Measurements from ENCODE around the gene GCGR. TPM values are rescaled to one million over a fixed set of nuclear protein-coding genes. Genes with fewer than 3 reads are reported as not detected.

The GCGR gene
- total and polyA plus RNA-seq, 7 donors: 0.03 to 0.08 TPM; not detected in 5

DNA sequence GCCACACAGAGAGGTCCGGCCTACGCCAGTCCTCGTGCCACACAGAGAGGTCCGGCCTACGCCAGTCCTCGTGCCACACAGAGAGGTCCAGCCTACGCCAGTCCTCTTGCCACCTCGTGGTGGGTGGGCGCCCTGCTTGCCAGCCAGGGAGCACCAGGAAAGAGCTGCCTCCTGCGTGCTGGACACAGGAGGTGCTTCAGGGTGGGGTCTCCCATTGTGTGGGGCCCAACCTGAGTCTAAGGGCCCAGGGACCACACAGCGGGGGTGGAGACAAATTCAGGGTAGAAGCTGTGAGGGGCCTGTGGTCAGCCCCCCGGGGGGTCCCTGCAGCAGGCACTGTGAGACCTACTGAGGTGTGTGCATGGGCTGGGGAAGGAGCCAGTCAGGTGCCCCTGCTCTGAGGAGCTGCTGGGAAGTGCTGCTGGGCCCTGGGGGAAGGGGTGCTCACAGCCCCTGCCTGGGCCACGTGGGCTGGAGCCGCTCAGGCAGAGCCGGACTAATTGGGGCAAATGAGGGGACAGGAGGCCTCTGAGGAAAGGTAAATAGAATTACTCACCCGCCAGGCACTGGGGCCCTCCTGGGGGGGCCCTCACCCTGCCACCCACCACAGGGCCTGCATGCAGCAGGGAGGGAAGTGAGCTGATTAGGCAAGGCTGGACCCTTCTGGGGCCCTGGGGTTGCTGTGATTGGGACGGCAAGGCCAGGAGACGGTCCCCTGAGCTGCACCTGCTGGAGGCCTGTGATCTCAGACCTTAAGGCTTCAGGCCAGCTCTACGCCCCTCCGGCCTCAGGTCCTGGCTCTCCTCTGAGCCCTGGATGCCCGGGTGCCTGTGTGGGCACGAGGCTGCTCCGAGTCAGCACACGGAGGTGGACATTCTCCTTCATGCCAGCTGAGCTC is 11.0 kb downstream of the GCGR start:
- ATAC-seq (no peak), DNase-seq (no peak)
- Histone ChIP-seq H3K27me3 (ENCODE audit: insufficient read depth in 3 of 3, low read length in 2 of 3) (peaks cover 0 to 16% (median 5%) of the 10 kb centered on the region in 3 donors), H3K4me1 (no peaks in the 10 kb centered on the region), H3K4me3 (no peak overlapping the region), H3K36me3 (ENCODE audit: insufficient read depth in 1 of 2, low read depth in 1 of 2) (no peaks in the 10 kb centered on the region), H3K9me3 (no peaks in the 10 kb centered on the region), H3K27ac (no peak overlapping the region)
- no peak for TF ChIP-seq CTCF (IDR thresholded peaks at IDR 0.05)
- WGBS, 3 donors: 69 to 76% (median 75%) methylated on average over 20 to 23 of the region's 24 CpGs
- intact Hi-C loops (cut with DNase I): no loop called here

DNA sequence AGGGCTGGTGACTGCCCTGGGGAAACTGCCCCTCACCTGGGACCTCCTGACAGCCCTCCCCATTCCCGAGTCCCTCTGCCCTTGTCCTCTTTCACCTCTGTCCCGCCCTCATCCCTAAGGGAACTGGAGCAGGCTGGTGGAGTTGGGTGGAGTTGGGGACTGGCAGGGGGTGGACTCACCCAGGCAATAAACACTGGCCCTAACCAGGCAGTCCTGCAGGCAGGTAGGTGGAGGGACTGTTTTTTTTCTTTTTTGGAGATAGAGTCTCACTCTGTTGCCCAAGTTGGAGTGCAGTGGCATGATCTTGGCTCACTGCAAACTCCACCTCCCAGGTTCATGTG is 11.7 kb downstream of the GCGR start:
- no peaks in the 10 kb centered on the region for H3K36me3 ChIP-seq (ENCODE audit: insufficient read depth in 1 of 2, low read depth in 1 of 2)
- no peaks in the 10 kb centered on the region for H3K9me3 ChIP-seq
- WGBS, 3 donors: 51 to 65% (median 64%) methylated on average over 2 of the region's 2 CpGs
- DNase-seq (no peak), ATAC-seq (no peak)
- no peak overlapping the region for H3K27ac ChIP-seq
- no peak for TF ChIP-seq CTCF (IDR thresholded peaks at IDR 0.05)
- H3K27me3 ChIP-seq (ENCODE audit: insufficient read depth in 3 of 3, low read length in 2 of 3): peaks cover 0 to 12% (median 1%) of the 10 kb centered on the region in 3 donors
- no peak overlapping the region for H3K4me3 ChIP-seq
- intact Hi-C loops (cut with DNase I): no loop called here
- H3K4me1 ChIP-seq: no peaks in the 10 kb centered on the region

DNA sequence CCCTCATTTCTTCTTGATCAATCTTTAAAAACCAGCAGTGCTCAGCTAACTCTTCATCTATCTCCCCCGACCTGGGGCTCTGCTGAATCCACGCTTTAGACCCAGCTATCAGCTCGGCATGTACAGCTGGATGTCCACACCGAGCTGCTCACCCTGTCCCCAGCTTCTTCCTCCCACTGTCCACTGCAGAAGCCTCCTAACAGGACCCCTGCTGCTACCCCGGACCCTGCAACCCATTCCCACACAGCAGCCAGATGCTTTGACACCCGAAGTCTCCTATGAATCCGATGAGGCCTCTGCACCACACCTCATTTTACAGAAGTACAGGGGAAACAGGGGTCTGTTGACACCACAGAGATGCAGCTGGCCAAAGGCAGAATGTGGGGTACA is 13.8 kb downstream of the GCGR start:
- TF ChIP-seq CTCF (IDR thresholded peaks at IDR 0.05): no peak
- H3K27me3 ChIP-seq (ENCODE audit: insufficient read depth in 3 of 3, low read length in 2 of 3): peaks cover 0 to 1% (median 0%) of the 10 kb centered on the region in 3 donors
- H3K4me1 ChIP-seq: peaks cover 19% of the 10 kb centered on the region
- H3K4me3 ChIP-seq: no peak overlapping the region
- DNase-seq (no peak), ATAC-seq (no peak)
- H3K36me3 ChIP-seq (ENCODE audit: insufficient read depth in 1 of 2, low read depth in 1 of 2): no peaks in the 10 kb centered on the region
- WGBS, 3 donors: 44 to 53% (median 47%) methylated on average over 7 of the region's 7 CpGs
- H3K9me3 ChIP-seq: no peaks in the 10 kb centered on the region
- intact Hi-C loops (cut with DNase I): no loop called here
- H3K27ac ChIP-seq: no peak overlapping the region

- H3K36me3 ChIP-seq (ENCODE audit: insufficient read depth in 1 of 2, low read depth in 1 of 2): no peaks in the 10 kb centered on the region
- no peak overlapping the region for H3K27ac ChIP-seq
- peaks cover 20% of the 10 kb centered on the region for H3K4me1 ChIP-seq
- 29 to 50% (median 32%) methylated on average over 7 to 13 of the region's 13 CpGs for WGBS, 3 donors
- intact Hi-C loops (cut with DNase I): loop anchor here in 1 of 2 donors (5.0 kb wide), 1 partner anchor 38 kb away; no protein-coding TSS in a partner anchor
- H3K27me3 ChIP-seq (ENCODE audit: insufficient read depth in 3 of 3, low read length in 2 of 3): peaks cover 0 to 1% (median 0%) of the 10 kb centered on the region in 3 donors
- H3K4me3 ChIP-seq: no peak overlapping the region
- DNase-seq (no peak), ATAC-seq (no peak)
- no peaks in the 10 kb centered on the region for H3K9me3 ChIP-seq
- TF ChIP-seq CTCF (IDR thresholded peaks at IDR 0.05): no peak
Measured at GRCh38 chr17:81819708-81820107, 15.8 kb downstream of the GCGR start.

Data from psoas muscle (tissue), 8 donors.